HEK293T (cell line): Measurements from ENCODE around the gene NPC1.

ENCODE experiments used
- FOXA1 ChIP-seq: fragments of 450-650 bp; IDR thresholded peaks from 2 replicates; pipeline ENCODE4 v1.6.1; 2016; ENCODE audit warnings: mild to moderate bottlenecking
- FOXM1 ChIP-seq: fragments of 450-650 bp; IDR thresholded peaks from 2 replicates; pipeline ENCODE4 v1.6.1; 2017; ENCODE audit warnings: mild to moderate bottlenecking, borderline replicate concordance
- SUZ12 ChIP-seq: fragments of 450-650 bp; IDR thresholded peaks from 2 replicates; pipeline ENCODE4 v1.6.1; 2016; ENCODE audit warnings: mild to moderate bottlenecking
- TARDBP ChIP-seq: fragments of 450-650 bp; IDR thresholded peaks from 2 replicates; pipeline ENCODE4 v1.6.1; 2016
- TF ChIP-seq, protein P1 (sequence below): fragments of 450-650 bp; IDR thresholded peaks from 2 replicates; pipeline ENCODE4 v1.6.1; 2016

DNA sequence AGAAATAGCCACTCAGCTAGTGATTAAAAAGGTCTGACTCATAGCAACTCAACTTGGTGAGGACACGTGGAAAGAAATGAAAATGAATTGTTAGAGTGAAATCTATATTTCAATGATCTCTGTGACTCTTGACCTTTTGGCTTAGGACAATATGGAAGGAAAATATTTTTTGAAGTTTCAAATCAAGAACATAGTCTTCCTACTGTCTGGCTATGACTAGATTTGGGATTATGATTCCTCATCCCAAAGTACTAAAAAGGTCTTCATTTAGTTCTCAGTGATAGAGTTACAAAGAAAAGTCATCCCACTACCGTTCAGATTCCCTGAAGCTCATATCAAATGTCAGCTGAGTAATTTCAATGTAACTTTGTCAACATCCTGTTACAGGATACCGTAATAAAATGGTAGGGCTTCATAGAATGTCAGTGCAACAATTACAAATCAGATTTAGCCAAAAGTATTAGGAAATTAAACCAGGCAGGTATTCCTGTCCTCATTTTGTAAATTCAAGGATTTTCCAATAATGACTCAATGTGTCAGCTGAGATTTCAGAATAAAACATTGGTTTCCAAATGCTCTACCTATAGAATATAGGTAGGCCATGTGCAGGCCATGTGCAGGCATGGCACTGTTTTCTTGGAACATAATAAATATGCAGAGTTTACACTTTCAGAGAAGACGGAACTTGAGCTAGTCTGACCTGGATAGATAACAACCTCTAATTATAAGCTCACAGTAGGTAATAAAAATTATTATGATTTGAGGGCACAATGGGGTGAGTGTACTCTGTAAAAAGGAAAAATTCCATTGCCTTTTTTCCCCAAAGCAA, 40.4 kb upstream of the NPC1 start:
- no peak for TF ChIP-seq SUZ12
- no peak for TF ChIP-seq TARDBP
- TF ChIP-seq FOXM1, result no peak
- TF ChIP-seq FOXA1, result 0 out of 2 replicates have a peak, but pooled peaks have one; percentile 53
- TF ChIP-seq, protein P1, sequence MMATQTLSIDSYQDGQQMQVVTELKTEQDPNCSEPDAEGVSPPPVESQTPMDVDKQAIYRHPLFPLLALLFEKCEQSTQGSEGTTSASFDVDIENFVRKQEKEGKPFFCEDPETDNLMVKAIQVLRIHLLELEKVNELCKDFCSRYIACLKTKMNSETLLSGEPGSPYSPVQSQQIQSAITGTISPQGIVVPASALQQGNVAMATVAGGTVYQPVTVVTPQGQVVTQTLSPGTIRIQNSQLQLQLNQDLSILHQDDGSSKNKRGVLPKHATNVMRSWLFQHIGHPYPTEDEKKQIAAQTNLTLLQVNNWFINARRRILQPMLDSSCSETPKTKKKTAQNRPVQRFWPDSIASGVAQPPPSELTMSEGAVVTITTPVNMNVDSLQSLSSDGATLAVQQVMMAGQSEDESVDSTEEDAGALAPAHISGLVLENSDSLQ, result peak; percentile 77
